CD4-positive, alpha-beta T cell treated with Interleukin-17A for 4 hours (primary cell): Measurements from ENCODE around the gene PLEKHG2.
"Not testable (repeated sequence)": the region's sequence is repeated elsewhere in the genome, so short reads cannot be mapped to it uniquely, and the experiment has no call there.

ENCODE experiments used
- DNase-seq: peaks from one replicate; pipeline ENCODE4 v3.0.0-alpha.2; 2020; ENCODE audit warnings: mixed read lengths

Gene PLEKHG2

GRCh38 chr19:39446365-39447084 is 34.1 kb downstream of the PLEKHG2 start:
- no peak for DNase-seq

DNA sequence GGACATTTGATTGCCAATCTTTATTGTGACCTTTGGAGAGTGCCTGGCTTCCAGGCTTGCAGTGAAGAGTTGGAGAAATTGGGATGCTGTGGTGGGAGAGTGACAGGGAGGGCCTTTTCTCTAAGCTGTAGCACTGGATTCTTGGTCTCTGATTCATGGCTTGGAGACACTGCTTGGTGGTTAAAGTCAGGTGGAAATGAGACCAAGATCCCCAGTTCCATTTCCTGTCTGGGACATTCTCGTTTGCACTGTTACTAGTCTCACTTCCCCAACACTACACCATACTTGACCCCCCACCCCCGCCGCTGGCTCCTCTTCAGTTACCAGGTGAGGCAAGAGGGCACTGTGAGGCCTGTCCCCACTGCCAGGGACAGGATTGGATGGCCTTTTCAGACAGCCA is 35.8 kb downstream of the PLEKHG2 start:
- DNase-seq, result no peak

DNA sequence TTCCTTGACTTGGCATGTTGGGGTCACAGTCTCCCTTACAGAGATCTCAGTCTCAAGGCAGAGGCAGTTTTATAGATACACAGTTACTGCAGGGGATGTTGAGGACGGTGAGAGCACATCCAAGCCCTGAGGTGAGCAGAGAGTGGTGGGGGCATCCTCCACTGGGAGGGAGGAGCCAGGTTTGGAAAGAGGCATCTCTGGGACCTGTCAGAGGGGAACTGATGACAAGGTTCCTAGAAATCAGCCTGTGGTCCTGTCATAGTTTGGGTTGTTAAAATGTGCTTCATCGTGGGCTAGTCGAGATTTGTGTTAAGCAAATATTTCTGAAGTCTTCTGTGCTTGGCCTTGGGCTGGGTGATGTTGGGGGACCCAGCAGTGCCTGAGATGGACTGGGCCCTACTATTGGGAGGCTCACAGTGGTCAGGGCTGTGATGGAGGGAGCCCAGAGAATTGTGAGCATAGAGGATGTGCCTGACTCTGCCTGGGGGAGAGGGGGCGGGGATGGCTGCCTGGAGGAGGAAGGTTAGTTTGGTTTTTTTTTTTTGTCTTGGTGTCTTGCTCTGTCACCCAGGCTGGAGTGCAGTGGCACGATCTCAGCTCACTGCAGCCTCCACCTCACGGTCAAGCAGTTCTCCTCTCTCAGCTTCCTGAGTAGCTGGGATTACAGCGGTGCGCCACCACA is 36.8 kb downstream of the PLEKHG2 start:
- DNase-seq, result no peak

GRCh38 chr19:39451257-39451656 is 38.8 kb downstream of the PLEKHG2 start:
- DNase-seq, result not testable (repeated sequence)

DNA sequence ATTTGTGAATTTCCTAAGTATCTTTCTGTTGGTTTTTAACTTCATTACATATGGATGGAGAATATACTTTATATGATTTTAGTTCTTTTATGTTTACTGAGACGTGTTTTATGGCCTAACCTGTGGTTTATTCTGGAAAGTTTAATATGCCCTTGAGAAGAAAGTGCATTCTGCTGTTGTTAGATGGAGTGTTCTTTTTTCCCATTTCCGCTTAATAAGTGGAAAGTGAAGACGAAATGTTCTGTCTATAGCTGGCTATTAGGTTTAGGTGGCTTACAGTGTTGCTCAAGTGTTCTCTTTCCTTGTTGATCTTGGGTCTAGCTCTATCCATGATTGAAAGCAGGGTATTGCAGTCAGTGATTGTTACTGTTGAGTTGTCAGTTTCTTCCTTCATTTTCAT is 50.9 kb downstream of the PLEKHG2 start:
- DNase-seq, result no peak

DNA sequence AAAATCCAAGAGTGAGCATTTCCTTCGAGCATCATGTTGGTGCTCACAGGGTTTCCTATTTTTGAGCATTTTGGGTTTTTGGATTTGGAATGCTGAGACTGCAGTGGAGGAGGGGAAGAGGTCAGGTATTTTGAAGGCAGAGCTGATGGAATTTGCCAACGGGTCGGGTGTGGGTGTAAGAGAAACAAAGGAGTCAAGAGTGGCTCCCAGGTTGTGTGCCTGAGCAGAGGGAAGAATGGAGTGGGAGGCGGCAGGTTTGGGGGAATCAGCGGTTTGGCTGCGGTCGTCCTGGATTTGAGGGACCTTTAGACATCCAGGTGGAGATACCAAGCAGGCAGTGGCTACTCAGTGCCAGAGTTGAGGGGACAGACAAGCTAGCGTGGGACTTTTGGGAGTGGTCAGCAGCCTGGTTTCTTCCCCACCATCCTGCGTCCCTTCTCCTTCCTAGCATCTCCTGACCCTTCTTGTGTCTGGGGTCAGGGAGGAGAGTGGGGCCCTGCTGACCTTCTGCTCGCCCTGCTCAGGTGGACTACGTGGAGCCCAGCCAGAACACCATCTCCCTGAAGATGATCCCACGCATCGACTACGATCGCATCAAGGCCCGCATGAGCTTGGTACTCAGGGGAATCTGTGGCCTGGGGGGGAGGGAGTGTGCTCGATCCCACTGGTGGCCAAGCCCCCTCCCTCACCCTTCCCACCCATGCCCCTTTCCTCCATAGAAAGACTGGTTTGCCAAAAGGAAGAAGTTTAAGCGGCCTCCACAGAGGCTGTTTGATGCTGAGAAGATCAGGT is 53.7 kb downstream of the PLEKHG2 start:
- no peak for DNase-seq

GRCh38 chr19:39467941-39468340 is 55.5 kb downstream of the PLEKHG2 start:
- DNase-seq, result no peak

GRCh38 chr19:39469036-39469435 is 56.6 kb downstream of the PLEKHG2 start:
- no peak for DNase-seq

DNA sequence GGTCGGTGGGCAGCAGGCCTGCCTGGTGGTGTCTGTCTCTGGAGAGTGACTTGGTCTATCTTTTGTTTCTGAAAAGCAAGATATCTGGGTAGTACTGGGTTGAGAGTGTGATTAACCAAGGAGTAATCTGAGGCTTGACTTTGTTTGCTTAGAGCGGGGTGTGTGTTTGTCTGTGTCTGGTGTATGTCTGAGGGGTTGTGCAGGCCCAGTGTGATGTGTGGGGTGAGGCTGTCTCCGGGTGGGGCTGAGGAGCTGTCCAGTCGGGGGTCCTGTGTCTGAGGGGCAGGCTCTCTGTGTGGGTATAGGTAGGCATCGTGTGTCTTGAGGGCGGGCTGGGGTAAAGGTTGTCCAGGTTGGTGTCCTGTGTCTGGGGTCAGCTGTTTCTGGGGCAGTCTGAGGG is 57.1 kb downstream of the PLEKHG2 start:
- DNase-seq, result no peak

DNA sequence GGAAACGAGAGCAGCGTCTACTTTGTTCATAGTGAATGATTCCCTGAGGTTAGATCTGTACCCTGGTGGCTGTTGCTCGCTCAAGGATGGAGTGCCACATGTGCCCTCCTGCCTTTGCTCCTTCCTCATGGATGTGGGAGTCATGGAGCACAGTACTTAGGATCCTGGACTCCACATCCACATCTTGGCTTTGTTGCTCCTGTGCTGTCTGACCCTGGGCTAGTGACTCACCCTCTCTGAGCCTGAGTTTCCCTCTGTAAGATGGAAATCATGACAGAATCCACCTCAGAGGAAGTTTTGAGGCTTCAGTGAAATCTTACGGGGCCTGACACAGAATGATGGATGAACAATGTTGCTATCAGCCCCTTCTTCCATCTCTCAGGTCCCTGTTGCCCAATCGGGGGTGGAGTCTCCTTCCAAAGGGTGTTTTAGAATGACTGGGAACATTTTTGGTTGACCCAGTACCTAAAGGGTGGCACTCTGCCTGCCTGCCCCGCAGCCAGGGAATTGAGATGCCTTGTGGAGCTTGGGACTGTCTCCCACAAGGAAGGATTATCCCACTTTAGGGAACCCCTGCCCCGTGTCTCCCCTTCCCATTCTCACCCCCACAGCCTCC is 58.4 kb downstream of the PLEKHG2 start:
- DNase-seq, result no peak

DNA sequence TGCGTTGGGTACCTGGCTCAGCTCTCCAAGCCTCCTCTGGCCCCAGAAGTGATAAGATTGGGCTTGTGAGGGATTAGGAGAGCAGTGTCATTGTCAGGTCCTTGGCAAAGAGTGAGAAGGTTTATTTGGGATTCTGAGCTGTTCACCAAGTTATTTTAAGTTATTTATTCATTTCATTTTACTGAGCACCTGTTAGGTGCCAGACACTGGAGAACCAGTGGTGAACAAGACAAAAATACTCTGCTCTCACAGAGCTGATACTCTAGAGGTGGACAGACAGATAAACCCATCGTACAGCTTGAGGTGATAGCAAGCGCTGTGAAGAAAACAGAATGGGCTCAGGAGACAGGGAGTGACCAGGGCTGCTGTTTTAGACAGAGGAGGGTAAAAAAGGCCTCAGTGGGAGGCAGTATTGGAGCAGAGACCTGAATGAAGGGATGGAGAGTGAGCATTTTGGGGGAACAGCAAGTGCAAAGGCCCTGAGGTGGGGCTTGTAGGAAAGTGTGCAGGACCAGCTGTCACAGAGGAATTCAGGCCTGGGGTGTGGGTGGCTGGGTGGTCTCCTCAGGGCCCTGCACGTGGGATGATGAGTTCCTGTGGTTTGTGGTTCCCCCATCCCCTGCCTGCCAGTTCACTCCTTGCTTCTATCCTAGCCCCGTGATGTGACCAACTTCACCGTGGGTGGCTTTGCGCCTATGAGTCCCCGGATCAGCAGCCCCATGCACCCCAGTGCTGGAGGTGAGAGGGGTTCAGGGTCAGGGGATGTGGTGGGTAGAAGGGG is 59.5 kb downstream of the PLEKHG2 start:
- DNase-seq, result no peak

DNA sequence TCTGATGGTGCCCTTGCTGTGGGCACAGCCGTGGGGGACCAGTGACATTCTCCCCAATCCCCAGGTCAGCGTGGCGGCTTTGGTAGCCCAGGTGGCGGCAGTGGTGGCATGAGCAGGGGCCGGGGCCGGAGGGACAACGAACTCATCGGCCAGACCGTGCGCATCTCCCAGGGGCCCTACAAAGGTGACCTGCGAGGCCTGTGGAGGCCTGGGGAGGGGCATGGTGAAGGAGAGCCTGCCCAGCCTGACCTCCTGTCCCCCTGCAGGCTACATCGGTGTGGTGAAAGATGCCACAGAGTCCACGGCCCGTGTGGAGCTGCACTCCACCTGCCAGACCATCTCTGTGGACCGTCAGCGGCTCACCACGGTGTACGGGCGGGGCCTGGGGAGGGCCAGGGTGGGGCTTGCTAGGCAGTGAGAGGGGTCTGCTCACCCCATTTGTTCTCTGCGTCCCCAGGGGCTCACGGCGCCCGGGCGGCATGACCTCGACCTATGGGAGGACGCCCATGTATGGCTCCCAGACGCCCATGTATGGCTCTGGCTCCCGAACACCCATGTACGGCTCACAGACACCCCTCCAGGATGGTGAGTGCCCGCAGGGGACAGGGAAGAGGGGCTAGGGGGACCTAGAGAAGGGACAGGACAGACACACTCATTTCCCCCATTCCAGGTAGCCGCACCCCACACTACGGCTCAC is 60.4 kb downstream of the PLEKHG2 start:
- no peak for DNase-seq

DNA sequence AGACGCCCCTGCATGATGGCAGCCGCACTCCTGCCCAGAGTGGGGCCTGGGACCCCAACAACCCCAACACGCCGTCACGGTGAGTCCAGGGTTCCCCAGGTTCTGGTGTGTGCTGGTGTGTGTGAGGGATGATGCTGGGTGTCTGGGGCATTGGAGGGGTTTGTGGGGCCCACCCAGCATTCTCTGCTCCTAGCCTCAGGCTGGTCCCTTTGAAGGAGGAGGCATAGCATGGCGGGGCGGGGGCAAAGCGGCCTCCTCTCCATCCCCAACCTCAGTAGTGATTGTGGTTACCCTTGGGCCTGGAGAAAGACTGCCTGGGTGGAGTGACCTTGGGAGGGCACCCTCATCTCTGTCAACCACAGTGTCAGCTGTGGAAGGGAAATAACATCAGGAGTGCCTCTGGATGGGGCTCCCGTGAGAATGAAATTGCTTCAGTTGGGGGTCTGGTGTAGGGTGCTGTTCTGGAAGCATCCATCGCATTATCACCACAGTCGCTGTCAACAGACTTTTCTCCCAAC is 61.0 kb downstream of the PLEKHG2 start:
- no peak for DNase-seq

- peak; percentile 84 for DNase-seq
Measured at GRCh38 chr19:39474139-39474620, 61.7 kb downstream of the PLEKHG2 start.

- DNase-seq, result no peak
Measured at GRCh38 chr19:39475748-39476147, 63.3 kb downstream of the PLEKHG2 start.
